HG03108 (cell line): Measurements from ENCODE around the gene RPS21.
"Not testable (repeated sequence)": the region's sequence is repeated elsewhere in the genome, so short reads cannot be mapped to it uniquely, and the experiment has no call there.

ENCODE experiments used
- ATAC-seq: cut with Tn5 transposase; IDR thresholded peaks from one replicate; pipeline ENCODE4 v1.9.1; 2021; ENCODE audit warnings: moderate library complexity; ENCODE audit not compliant: unreplicated experiment

The RPS21 gene

DNA sequence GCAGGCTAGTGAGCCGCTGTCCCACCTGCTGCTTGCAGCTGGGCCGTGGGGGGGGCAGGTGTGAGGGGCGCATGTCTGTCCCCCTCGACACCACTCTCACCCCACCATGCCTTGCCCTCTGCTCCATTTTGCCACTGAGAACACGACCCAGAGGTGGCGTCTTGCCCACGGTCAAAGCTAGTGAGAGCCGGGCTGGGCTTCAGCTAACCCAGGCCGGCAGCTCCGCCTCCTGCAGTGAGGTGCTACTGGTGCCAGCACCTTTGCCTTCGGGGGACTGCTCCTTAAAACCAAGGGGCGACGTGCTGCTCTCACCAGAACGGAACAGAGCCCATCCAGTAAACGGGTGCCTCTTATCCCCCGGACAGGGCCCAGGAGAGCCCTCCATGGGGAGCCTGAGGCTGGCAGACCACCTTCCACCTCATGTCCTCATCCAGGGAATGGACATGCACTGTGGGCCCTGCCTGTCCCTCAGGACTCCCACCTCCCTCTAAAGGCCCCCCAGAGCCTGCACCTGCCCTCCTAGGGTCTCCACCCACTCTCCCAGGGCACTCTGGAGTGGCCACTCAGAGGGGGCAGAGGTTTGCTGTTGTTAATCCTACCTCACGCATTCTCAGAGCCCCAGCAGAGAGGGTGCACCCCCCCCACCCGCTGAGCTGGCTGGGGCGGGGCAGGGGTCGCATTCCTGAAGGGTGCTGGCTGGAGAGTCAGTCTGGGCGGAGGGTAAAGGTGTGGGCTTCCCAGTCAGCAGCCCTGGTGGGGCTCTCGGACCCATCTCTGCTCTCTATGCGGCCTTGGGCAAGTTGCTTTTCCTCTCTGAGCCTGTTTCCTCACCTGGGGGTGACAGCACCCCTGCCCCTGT is 37.6 kb downstream of the RPS21 start:
- ATAC-seq, result no peak

DNA sequence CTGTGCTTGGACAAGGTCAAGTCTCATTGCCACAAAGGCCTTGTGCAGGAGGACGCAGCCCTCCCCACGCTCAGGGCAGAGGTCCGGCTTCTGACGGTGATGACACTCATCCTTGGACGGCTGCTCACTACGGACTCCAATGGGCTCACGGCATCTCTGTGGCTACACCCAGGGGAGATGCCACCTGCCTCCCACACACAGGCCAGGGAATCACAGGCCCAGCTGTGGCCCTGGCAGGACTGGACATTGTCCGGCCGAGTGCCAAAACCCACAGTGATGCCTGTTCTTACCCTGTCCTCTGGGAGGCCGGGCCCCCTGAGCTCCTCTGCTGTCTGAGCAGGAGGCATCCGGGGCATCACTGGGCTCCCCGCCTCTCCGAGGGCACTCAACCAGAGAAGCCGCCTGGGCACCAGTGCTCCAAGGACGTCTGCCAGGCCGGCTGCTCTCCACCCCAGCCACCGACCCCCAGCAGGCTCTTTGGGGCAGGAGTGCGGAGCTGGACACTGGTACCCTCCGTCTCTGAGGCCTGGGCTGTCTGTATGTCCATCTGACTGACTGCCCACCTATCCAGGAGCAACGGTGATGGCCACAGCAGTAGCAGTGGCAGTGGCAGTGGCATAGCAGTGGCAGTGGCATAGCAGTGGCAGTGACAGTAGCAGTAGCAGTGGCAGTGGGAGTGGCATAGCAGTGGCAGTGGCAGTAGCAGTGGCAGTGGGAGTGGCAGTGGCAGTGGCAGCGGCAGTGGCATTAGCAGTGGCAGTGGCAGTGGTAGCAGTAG is 38.6 kb downstream of the RPS21 start:
- no peak for ATAC-seq

DNA sequence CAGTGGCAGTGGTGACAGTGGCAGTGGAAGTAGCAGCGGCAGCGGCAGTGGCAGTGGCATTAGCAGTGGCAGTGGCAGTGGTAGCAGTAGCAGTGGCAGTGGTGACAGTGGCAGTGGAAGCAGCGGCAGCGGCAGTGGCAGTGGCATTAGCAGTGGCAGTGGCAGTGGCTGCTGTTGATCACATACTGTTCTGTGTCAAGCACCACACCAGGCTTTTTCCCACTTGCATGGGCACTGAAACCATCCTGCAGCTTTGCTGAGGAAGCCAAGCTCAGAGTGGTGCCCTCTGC is 39.1 kb downstream of the RPS21 start:
- ATAC-seq, result not testable (repeated sequence)

DNA sequence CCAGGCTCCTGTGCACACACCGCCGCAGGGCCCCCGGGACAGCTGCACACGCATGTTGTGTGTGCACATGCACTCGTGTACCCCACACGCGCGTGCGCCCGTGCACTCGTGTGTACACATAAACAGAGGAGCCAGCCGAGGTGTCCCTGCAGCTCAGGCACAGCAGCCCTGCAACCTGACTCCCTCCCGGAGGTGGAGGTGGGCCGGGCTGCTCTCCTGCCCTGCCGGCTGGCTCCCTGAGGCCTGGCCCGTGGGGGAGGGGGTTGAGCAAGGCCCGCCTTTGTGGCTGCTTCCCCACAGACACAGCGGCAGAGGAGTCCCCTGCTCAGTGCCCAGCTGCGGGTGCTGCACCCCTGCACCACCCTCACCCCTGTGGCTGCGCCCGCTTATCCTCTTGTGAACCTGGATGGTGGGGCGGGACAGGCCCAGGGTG is 39.8 kb downstream of the RPS21 start:
- no peak for ATAC-seq

DNA sequence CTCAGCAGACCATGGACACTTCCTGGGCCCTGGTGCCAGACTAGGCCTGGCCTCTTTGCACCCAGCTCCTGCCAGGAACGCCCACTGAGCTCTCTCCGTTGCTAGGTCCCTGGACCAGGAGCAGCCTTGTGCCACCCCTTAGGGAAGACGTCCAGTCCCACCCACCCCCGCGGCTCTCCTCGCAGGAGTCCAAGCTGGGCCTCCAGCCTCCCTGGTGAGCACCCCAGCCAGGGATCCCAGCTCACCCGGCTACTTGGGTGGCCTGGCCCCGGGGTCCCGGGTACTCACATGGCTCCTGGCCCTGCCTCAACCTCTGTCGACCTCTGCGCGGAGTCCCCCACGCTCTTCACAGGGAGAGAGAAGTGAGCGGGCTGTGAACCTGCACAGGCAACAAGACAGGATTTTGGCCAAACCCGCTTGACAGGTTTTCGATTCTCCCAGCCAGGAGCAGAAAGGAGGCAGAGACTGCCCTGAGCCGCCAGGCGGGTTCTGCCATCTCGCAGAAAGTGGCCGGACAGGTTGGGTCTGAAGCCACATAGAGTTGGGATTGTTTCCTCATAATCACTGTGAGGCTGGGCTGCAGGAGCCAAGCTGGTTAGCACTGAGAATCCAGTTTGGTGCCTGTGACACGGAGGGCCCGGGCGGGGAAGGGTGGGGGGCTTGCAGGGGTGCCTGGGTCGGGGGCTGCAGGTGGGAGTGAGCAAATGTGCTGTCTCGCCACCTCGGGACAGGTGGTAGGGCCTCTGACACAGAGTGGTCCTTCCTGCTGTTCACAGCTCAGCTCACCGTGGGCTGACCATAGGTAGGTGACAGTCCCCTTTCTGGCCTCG is 40.5 kb downstream of the RPS21 start, which contains the start of gene RBBP8NL:
Gene RBBP8NL, minus strand, starts transcription at position 368 of the 830 bp plus-strand sequence. CDS start 7,892 bp downstream, outside the sequence.
- ATAC-seq, result no peak

DNA sequence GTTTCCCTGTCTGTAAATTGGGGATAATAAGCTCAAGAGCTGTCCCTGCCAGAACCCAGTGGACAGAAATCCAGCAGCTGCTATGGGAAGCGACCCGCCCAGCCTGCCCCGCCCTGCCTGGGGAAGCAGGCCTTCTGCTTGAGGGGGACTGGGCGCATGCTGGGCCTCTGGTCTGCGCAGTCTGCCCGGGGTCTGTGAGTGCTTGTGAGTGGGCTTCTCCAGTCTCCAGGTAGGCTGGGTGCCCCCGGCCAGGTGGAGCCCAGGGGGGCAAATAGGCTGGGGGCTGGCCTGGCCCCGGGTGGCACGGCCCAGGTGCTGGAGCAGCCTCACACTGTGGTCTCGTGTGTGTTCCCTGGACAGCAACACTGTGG is 41.1 kb downstream of the RPS21 start:
- no peak for ATAC-seq

DNA sequence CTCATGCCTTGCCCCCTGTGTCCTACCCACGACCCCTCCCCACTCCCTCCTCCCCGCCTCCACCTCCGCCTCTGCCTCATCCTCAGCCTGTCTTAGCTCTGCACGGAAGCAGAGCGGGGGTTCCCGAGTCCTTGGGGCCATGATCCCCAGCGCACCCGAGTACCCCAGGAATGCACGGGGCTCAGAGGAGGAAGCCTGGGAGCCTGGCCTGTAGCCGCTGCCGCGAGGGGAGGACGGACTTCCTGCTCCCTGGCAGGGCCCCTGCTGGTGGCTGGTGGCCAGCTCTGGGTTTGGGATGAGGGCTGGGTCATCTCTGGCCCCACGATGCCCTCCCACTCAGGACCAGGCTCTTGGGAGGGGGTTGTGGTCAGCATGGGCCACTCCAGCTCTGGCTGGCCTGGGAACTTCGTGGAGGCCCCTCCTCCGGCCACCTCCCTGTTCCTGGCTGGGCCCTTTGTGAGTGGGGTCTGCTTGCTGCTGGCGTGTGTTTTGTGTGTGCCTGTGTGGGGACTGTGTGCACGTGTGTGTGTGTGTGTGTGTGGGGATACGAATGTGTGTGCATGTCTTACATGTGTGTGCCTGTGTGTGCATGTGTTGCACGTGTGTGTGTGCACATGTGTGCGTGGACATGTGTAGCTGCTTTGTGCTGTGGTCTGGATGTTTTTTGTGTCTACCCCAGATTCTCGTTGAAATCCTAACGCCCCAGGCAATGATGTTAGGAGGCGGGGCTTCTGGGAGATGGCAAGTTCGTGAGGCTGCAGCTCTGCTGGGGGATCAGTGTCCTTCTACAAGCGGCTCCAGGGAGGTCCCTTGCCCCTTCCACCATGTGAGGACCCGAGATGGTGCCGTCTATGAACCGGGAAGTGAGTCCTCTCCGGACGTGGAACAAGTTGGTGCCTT is 41.7 kb downstream of the RPS21 start:
- ATAC-seq, result no peak

DNA sequence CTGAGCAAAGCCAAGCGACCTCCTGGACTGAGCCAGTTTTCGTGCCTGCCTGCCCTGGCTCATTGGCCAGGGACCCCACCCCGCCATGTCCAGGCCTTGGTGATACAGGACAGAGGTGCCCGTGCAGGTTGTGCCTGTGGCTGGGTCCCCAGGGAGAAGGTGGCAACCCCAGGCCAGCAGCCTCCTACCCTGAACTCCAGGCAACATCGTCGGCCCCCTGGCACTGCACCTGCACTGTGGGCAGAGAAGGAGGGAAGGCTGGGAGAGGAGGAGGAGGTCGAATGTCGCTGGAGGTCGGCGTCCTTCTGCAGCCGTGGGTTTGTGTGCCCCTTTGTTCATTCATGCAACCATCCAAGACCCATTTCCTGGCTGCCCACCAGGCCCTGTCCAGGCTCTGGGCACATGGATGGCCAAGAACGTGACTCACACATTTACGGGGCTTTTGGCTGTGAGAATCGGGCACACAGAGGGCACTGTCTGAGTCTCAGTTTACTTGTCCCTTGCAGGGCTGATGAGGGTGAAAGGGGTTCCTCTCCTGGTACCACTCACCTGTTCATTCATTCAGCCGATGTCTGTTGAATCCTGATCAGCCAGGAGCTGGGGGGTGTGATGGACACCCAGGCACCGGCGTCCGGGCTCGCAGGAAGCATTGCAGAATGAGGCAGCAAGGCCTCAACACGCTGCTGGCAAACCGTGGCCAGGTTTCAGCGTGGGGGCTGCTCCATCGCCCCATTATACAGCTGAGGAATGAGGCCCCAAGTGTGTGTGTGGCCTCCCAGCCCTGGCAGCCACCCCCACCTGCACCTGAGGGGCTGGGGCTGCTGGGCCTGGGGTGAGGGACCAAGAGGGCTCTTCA is 42.8 kb downstream of the RPS21 start:
- ATAC-seq, result no peak

DNA sequence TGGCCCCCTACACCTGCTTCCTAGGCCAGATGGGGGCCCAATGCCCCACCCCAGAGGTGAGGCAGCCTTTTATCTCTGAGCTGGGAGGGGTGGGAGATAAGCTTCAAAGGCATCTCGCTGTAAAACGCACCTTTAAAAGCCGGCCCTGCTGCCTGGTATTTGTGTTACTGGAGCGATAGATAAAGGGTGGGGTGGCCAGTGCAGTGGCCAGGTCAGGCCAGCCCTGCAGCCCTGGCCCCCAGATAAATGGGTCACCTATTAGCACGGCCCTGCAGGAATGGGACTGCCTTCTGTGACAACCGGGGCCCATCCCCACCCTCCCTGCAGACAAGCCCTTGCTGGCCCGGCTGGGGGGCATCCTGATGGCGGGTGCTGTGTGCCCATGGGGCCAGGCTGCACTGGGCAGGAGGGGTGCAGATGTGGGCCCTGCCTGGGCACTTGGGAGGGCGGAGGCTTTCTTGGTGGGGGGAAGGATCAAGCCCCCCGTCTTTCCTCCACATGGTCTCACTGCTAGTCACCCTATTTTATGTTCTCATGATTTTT is 43.5 kb downstream of the RPS21 start:
- ATAC-seq, result no peak

DNA sequence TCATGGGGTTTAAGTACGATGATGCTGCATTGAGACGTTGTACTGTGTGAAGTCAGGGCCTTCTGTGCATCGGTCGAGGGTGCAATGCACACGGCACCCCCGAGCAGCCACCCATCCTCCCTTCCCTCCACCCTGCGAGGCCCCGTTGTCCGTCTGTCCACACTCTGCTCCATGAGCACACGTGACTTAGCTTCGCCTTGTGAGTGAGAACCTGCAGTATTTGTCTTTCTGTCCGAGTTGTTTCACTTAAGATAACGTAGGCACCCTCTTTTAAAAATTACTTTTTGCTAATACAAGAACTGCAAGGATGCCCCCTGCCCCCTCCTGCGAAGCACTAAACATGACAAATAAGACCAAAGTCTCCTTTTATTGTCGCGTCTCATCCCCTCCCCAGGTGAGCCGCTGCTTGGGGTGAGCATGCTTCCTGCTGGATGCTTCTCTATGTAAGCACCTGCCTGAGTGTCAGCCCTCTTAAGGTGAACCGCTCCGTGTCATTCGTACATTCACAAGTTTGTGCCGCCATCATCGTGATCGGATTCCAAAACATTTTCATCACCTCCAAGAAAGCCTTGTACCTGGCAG is 44.1 kb downstream of the RPS21 start:
- no peak for ATAC-seq

DNA sequence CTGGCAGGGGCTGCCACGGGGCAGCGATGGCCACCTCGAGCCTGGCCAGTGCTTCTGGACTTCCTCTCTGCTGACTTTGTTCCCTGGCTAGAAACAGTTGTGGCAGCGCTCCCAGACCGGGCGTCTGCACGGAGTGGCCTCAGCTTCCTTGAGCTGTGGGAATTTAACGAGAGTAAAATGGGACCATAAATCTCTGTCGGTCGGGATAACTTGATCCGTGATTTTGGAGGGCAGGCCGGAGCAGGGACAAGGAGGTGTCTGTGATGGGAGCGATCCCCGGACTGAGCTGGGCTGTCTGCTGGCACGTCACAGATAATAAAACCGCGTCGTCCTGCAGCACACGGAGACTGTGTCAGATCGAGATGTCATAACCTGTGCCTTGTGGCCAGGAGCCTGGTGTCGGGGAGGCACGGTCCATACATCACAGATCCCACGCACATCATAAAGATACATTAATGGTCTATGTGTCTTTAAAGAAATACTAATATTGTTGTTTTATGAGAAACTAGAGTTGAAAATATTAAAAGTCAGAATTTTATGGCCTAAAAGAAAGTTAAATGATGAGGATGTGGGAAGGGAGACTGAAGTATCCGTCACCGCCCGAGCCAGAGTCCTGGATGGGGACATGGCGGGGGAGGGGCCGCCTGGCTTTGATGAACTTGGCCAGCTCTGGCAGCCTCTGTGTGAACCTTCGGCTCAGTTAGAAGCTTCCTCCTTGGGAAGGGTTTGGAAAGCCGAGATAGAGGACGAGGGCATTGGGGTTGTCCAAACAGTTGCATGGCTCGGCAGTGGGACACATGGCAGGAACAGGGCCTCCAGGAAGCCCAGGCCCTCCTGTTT is 47.0 kb downstream of the RPS21 start:
- ATAC-seq, result no peak

DNA sequence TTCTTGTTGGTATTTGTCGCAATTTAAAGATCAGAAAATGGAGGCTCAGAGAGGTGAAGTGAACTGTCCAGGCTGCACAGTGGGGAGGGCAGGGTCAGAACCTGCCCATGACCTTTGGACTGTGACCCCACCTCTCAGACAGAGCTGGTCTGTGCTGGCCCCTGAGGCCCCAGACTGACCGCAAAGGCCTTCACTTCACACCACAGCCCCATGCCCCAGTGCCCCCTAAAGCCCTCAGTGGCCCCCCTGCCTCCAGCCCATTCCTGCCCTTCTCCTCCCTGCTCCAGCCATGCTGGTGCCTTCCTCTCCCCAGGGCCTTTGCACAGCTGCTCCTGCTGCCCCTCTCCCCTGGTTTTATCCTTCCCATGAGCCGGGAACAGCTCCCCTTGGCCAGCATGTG is 49.8 kb downstream of the RPS21 start:
- ATAC-seq, result no peak

DNA sequence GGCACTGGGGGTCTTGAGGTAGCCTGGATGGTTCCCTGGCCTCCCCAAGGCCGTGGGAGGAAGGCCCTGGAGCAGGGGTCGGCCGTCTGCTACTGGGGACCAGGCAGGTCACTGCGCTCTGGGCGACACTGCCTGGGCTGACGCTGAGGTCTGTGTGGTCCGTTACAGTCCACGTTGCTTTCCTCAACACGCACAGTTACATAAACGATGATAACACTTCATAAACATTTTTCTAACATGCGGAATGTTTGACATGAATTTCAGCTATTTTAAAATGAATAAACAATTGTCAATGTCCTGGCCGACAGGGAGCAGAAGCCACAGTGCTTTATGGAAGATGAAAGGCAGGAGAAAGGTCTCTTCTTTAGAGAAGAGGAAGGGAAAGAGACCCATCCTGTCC is 50.6 kb downstream of the RPS21 start:
- no peak for ATAC-seq

DNA sequence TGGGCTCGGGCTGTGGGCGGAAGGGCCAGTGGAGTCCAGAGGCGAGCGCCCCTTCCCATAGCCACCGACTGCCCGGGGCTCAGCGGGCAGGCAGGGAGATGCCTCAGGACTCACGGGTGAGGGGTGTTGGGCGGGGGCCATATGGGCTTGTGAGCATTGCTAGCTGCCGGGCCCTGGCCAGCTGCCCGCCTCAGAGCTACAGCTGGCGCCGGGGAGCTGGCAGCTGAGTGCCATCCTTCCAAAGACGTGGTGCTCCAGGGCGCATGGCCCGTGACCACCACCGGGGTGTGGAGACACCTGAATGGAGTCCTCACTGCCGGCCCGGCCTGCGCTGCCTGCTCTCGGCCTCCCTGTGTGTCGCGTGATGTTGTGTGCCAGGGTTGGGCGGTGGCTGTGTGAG is 51.0 kb downstream of the RPS21 start:
- ATAC-seq, result no peak
